OCI-LY7 (cell line): ENCODE data around the gene UBTD1.

ENCODE experiments used
- EZH2phosphoT487 ChIP-seq: fragments of 200-600 bp; sonication (generic); IDR thresholded peaks from 2 replicates; pipeline ENCODE4 v1.6.1; 2018; ENCODE audit warnings: low read depth, borderline replicate concordance, mild to moderate bottlenecking, mixed run types, antibody characterized with exemption, low read length, moderate library complexity, mixed read lengths
- TF ChIP-seq, protein P1 (sequence below): fragments of 200-600 bp; sonication (generic); conservative IDR thresholded peaks from 2 replicates; pipeline ENCODE4 v1.5.1; 2014; ENCODE audit warnings: mild to moderate bottlenecking, antibody characterized with exemption, low read length, moderate library complexity, mixed read lengths

GRCh38 chr10:97587183-97587582, 88.5 kb downstream of the UBTD1 start:
- TF ChIP-seq, protein P1, sequence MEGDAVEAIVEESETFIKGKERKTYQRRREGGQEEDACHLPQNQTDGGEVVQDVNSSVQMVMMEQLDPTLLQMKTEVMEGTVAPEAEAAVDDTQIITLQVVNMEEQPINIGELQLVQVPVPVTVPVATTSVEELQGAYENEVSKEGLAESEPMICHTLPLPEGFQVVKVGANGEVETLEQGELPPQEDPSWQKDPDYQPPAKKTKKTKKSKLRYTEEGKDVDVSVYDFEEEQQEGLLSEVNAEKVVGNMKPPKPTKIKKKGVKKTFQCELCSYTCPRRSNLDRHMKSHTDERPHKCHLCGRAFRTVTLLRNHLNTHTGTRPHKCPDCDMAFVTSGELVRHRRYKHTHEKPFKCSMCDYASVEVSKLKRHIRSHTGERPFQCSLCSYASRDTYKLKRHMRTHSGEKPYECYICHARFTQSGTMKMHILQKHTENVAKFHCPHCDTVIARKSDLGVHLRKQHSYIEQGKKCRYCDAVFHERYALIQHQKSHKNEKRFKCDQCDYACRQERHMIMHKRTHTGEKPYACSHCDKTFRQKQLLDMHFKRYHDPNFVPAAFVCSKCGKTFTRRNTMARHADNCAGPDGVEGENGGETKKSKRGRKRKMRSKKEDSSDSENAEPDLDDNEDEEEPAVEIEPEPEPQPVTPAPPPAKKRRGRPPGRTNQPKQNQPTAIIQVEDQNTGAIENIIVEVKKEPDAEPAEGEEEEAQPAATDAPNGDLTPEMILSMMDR, result no peak
- TF ChIP-seq EZH2phosphoT487, result no peak
